ENCODE measurements around the gene NPLOC4.
"Not testable (repeated sequence)": the region's sequence is repeated elsewhere in the genome, so short reads cannot be mapped to it uniquely, and the experiment has no call there.

The NPLOC4 gene

GRCh38 chr17:81631482-81631881, 5.4 kb downstream of the NPLOC4 start:
- no peak for DNase-seq (ENCODE audit: low spot score)

- DNase-seq (ENCODE audit: low spot score) = no peak
Observed at GRCh38 chr17:81630274-81630673, 6.6 kb downstream of the NPLOC4 start.

GRCh38 chr17:81621494-81622130, 15.3 kb downstream of the NPLOC4 start:
- DNase-seq (ENCODE audit: low spot score) = no peak

- DNase-seq (ENCODE audit: low spot score) = not testable (repeated sequence)
Observed at GRCh38 chr17:81618307-81618706, 18.6 kb downstream of the NPLOC4 start.

GRCh38 chr17:81616877-81617276, 20.0 kb downstream of the NPLOC4 start:
- no peak for DNase-seq (ENCODE audit: low spot score)

- DNase-seq (ENCODE audit: low spot score) = no peak
Observed at GRCh38 chr17:81615401-81615930, 21.4 kb downstream of the NPLOC4 start.

- no peak for DNase-seq (ENCODE audit: low spot score)
Observed at GRCh38 chr17:81612172-81612970, 24.5 kb downstream of the NPLOC4 start.

GRCh38 chr17:81609541-81610311, 27.2 kb downstream of the NPLOC4 start:
- DNase-seq (ENCODE audit: low spot score) = no peak

- no peak for DNase-seq (ENCODE audit: low spot score)
Observed at GRCh38 chr17:81608605-81609004, 28.3 kb downstream of the NPLOC4 start.

- DNase-seq (ENCODE audit: low spot score) = no peak
Observed at GRCh38 chr17:81608082-81608481, 28.8 kb downstream of the NPLOC4 start.

GRCh38 chr17:81607431-81607830, 29.5 kb downstream of the NPLOC4 start:
- no peak for DNase-seq (ENCODE audit: low spot score)

- DNase-seq (ENCODE audit: low spot score) = no peak
Observed at GRCh38 chr17:81603846-81604610, 32.9 kb downstream of the NPLOC4 start.

- peak; percentile 39 for DNase-seq (ENCODE audit: low spot score)
Observed at GRCh38 chr17:81601525-81602120, 35.3 kb downstream of the NPLOC4 start.

GRCh38 chr17:81599719-81600486, 37.0 kb downstream of the NPLOC4 start:
- no peak for DNase-seq (ENCODE audit: low spot score)

GRCh38 chr17:81593105-81593871, 43.6 kb downstream of the NPLOC4 start:
- DNase-seq (ENCODE audit: low spot score) = peak; percentile 27

GRCh38 chr17:81591971-81592370, 44.9 kb downstream of the NPLOC4 start:
- no peak for DNase-seq (ENCODE audit: low spot score)

GRCh38 chr17:81590121-81590520, 46.8 kb downstream of the NPLOC4 start:
- DNase-seq (ENCODE audit: low spot score) = no peak

GRCh38 chr17:81589612-81590011, 47.3 kb downstream of the NPLOC4 start:
- DNase-seq (ENCODE audit: low spot score) = no peak

GRCh38 chr17:81586096-81586495, 50.8 kb downstream of the NPLOC4 start:
- DNase-seq (ENCODE audit: low spot score) = no peak

GRCh38 chr17:81584771-81585170, 52.1 kb downstream of the NPLOC4 start:
- DNase-seq (ENCODE audit: low spot score) = not testable (repeated sequence)

Measured in putamen (tissue), 1 donor.